ENCODE results near the gene AKT3.

Gene AKT3

DNA sequence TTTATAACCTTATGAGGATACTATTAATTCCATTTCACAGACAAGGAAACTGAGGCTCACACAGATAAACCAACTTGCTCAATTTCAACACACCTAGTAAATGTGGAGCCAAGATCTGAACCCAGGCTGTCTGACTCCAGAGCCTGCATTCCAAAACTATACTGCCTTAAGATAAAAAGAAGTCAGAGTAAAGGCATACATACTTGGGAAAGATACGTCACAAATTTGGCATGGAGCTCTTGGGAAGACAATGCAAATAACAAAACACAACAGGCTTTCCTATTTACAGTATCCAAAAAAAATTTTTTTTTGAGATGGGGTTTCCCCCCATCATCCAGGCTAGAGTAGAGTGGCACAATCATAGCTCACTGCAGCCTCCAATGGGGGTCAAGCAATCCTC lies 5.9 kb downstream of the AKT3 start:
- no peak overlapping the region for H3K9ac ChIP-seq (ENCODE audit: low read depth, low read length, poor library complexity, severe bottlenecking)
- no peaks in the 10 kb centered on the region for H3K36me3 ChIP-seq (ENCODE audit: insufficient read depth, low read length)
- H3K27me3 ChIP-seq (ENCODE audit: insufficient read depth, low read length, poor library complexity, severe bottlenecking) = no peaks in the 10 kb centered on the region
- no peaks in the 10 kb centered on the region for H4K20me1 ChIP-seq (ENCODE audit: insufficient read depth, low read length, poor library complexity, severe bottlenecking)
- no peaks in the 10 kb centered on the region for H3F3A ChIP-seq (ENCODE audit: low read depth)
- no peak overlapping the region for H2AFZ ChIP-seq (ENCODE audit: low read length)
- no peaks in the 10 kb centered on the region for H3K9me2 ChIP-seq (replicated peaks; ENCODE audit: low read depth, low read length)
- H3K4me3 ChIP-seq (ENCODE audit: low read length, poor library complexity, severe bottlenecking) = no peak overlapping the region
- H3K4me1 ChIP-seq (ENCODE audit: insufficient read depth, low read length, poor library complexity, severe bottlenecking) = no peaks in the 10 kb centered on the region
- no peak overlapping the region for H3K4me2 ChIP-seq (ENCODE audit: low read depth, low read length, poor library complexity, severe bottlenecking)
- no peaks in the 10 kb centered on the region for H3K79me2 ChIP-seq (ENCODE audit: insufficient read depth, low read length)
- TF ChIP-seq, protein P1, sequence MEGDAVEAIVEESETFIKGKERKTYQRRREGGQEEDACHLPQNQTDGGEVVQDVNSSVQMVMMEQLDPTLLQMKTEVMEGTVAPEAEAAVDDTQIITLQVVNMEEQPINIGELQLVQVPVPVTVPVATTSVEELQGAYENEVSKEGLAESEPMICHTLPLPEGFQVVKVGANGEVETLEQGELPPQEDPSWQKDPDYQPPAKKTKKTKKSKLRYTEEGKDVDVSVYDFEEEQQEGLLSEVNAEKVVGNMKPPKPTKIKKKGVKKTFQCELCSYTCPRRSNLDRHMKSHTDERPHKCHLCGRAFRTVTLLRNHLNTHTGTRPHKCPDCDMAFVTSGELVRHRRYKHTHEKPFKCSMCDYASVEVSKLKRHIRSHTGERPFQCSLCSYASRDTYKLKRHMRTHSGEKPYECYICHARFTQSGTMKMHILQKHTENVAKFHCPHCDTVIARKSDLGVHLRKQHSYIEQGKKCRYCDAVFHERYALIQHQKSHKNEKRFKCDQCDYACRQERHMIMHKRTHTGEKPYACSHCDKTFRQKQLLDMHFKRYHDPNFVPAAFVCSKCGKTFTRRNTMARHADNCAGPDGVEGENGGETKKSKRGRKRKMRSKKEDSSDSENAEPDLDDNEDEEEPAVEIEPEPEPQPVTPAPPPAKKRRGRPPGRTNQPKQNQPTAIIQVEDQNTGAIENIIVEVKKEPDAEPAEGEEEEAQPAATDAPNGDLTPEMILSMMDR (conservative IDR thresholded peaks at IDR 0.05; ENCODE audit: low read length) = no peak
- TF ChIP-seq EZH2phosphoT487 (IDR thresholded peaks at IDR 0.05; ENCODE audit: borderline replicate concordance) = no peak
- H3K9me3 ChIP-seq (ENCODE audit: insufficient read depth, low read depth, low read length) = no peaks in the 10 kb centered on the region

DNA sequence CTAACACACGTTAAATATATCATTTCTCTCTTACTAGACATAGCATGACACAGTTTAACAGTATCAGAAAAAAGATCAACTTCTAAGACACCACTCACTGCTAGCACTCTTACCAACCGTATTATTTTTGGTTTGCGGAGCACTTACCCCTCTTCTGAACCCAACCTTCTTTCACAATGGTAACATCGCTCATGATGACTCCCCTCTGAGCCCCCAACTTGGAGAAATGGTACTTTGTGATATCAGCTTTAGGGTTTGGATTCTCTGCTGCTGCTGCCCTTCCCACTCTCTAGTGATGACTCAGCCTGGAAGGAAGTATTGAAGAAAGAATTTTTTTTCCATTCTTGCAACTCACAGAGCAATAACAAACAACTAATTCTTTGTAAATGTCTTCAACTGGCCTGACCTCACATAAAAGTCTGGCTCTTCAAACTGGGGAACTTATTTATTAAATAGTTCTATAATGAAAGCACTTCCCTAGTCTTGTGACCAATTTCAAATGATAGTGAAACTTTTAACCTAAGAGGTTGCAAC lies 7.0 kb downstream of the AKT3 start:
- Histone ChIP-seq H4K20me1 (ENCODE audit: insufficient read depth, low read length, poor library complexity, severe bottlenecking) (no peaks in the 10 kb centered on the region), H3K4me1 (ENCODE audit: insufficient read depth, low read length, poor library complexity, severe bottlenecking) (no peaks in the 10 kb centered on the region), H3K79me2 (ENCODE audit: insufficient read depth, low read length) (no peaks in the 10 kb centered on the region), H3K4me2 (ENCODE audit: low read depth, low read length, poor library complexity, severe bottlenecking) (no peak overlapping the region), H3K4me3 (ENCODE audit: low read length, poor library complexity, severe bottlenecking) (no peak overlapping the region), H3F3A (ENCODE audit: low read depth) (no peaks in the 10 kb centered on the region), H3K27me3 (ENCODE audit: insufficient read depth, low read length, poor library complexity, severe bottlenecking) (no peaks in the 10 kb centered on the region), H2AFZ (ENCODE audit: low read length) (no peak overlapping the region), H3K9me3 (ENCODE audit: insufficient read depth, low read depth, low read length) (no peaks in the 10 kb centered on the region), H3K9ac (ENCODE audit: low read depth, low read length, poor library complexity, severe bottlenecking) (no peak overlapping the region), H3K36me3 (ENCODE audit: insufficient read depth, low read length) (no peaks in the 10 kb centered on the region), H3K9me2 (replicated peaks; ENCODE audit: low read depth, low read length) (no peaks in the 10 kb centered on the region)
- TF ChIP-seq, protein P1 (conservative IDR thresholded peaks at IDR 0.05; ENCODE audit: low read length) = no peak
- TF ChIP-seq EZH2phosphoT487 (IDR thresholded peaks at IDR 0.05; ENCODE audit: borderline replicate concordance) = no peak

DNA sequence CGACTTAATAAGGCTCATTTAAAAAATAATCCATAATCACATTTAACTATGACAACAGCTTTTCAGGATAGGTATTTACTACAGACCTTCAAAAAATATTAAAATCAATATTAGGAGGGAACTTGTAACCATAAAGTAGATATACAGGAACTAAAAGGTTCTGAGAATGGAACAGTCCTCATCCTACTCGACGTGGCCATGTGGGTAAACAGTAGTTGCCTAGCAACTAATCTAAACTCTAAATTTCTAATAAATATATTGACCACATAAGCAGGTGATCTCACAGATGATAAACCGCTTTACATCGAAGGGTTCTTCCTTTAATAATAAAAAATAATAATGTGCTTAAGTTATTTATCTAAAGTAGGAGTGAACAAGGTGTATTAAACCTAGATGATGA lies 7.9 kb downstream of the AKT3 start:
- Histone ChIP-seq H3K9me2 (replicated peaks; ENCODE audit: low read depth, low read length) (no peaks in the 10 kb centered on the region), H3K27me3 (ENCODE audit: insufficient read depth, low read length, poor library complexity, severe bottlenecking) (no peaks in the 10 kb centered on the region), H3F3A (ENCODE audit: low read depth) (no peaks in the 10 kb centered on the region), H4K20me1 (ENCODE audit: insufficient read depth, low read length, poor library complexity, severe bottlenecking) (no peaks in the 10 kb centered on the region), H3K4me2 (ENCODE audit: low read depth, low read length, poor library complexity, severe bottlenecking) (no peak overlapping the region), H3K79me2 (ENCODE audit: insufficient read depth, low read length) (no peaks in the 10 kb centered on the region), H3K4me1 (ENCODE audit: insufficient read depth, low read length, poor library complexity, severe bottlenecking) (no peaks in the 10 kb centered on the region), H3K36me3 (ENCODE audit: insufficient read depth, low read length) (no peaks in the 10 kb centered on the region), H3K9ac (ENCODE audit: low read depth, low read length, poor library complexity, severe bottlenecking) (no peak overlapping the region), H3K4me3 (ENCODE audit: low read length, poor library complexity, severe bottlenecking) (no peak overlapping the region), H3K9me3 (ENCODE audit: insufficient read depth, low read depth, low read length) (no peaks in the 10 kb centered on the region), H2AFZ (ENCODE audit: low read length) (no peak overlapping the region)
- TF ChIP-seq EZH2phosphoT487 (IDR thresholded peaks at IDR 0.05; ENCODE audit: borderline replicate concordance) = no peak
- TF ChIP-seq, protein P1 (conservative IDR thresholded peaks at IDR 0.05; ENCODE audit: low read length) = no peak
